ENCODE data around the gene OR10K2.

DNA sequence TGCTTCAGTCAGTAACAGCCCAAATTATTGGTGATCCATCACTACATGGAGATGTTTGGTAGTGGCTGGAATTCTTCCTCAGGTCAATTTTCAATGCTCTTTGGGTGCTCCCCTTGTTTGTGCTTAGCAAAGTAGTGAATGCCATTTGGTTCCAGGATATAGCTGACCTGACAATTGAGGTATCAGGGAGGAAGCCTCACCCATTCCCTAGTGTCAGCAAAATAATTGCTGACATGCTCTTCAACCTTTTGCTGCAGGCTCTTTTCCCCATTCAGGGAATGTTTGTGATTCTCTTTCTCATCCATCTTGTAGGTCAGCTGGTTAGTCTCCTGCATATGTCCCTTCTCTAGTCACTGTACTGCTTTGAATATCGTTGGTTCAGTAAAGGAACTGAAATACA, 28.5 kb upstream of the OR10K2 start:
- no peak for TF ChIP-seq CTCF (IDR thresholded peaks at IDR 0.05; ENCODE audit: extremely low read depth in 1 of 2, insufficient read depth in 1 of 2, low read depth in 1 of 2, low read length in 2 of 2)
- TF ChIP-seq EZH2 (IDR thresholded peaks at IDR 0.05; ENCODE audit: borderline replicate concordance, low read depth, low read length, severe bottlenecking), result no peak
